ENCODE results near the gene CS. TPM values are rescaled to one million over a fixed set of nuclear protein-coding genes. Genes with fewer than 3 reads are reported as not detected.
A peak's percentile ranks its signal among the peaks of the same experiment; 100 is the strongest.
"Not testable (repeated sequence)": the region's sequence is repeated elsewhere in the genome, so short reads cannot be mapped to it uniquely, and the experiment has no call there.

The CS gene
- polyA plus RNA-seq, 1 of the 3 experiments (the other 2 are of a cell fraction): 121 TPM

GRCh38 chr12:56266693-56267442 is 33.3 kb downstream of the CS start, which contains the start of gene COQ10A (continued):
- TF ChIP-seq REST (IDR thresholded peaks at IDR 0.05; ENCODE audit: low read depth, low read length) (no peak), CTCF (IDR thresholded peaks at IDR 0.05) (peak; percentile 62)

DNA sequence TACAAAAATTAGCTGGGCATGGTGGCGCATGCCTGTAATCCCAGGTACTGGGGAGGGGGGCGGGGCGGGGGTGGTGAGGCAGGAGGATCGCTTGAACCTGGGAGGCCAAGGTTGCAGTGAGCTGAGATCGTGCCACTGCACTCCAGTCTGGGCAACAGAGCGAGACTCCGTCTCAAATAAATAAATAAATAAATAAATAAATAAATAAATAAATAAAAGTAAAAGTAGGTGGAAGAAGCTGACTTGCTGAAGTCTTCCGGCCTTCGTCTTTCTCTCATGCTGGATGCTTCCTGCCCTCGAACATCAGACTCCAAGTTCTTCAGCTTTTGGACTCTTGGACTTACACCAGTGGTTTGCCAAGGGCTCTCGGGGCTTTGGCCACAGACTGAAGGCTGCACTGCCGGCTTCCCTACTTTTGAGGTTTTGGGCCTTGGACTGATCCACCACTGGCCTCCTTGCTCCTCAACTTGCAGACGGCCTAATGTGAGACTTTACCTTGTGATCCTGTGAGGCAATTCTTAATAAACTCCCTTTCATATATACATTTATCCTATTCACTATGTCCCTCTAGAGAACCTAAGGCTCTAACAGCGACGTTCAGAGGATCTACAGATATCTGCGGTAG is 34.0 kb downstream of the CS start:
- 67% methylated on average over 16 of the region's 16 CpGs for WGBS (ENCODE audit: low lambda C conversion rate)
- ChIA-PET CTCF (interaction anchor here (0.6 to 5.2 kb wide), 14 partner anchors 9 to 1318 kb away, joined by 3 to 49 read pairs (median 4); partner anchors contain the start of genes ANKRD52, PA2G4, RNF41 and SMARCC2), POLR2A (interaction anchor here (0.6 to 1.8 kb wide), 10 partner anchors 8 to 198 kb away, joined by 3 to 12 read pairs (median 4); partner anchors contain the start of genes ANKRD52, CNPY2, CS and RNF41)
- Histone ChIP-seq H2AFZ (ENCODE audit: low read depth) (peak overlapping the region; percentile 96), H3K4me3 (ENCODE audit: low read depth in 2 of 2, low read length in 1 of 2) (peak overlapping the region; percentile 69 to 74), H3F3A (replicated peaks; ENCODE audit: insufficient read depth) (peaks cover 44% of the 10 kb centered on the region), H3K4me2 (peak overlapping the region; percentile 86), H3K36me3 (replicated peaks in 1 of 2; ENCODE audit: control insufficient read depth in 1 of 2, insufficient read depth in 2 of 2, low read length in 1 of 2) (peaks cover 16 to 21% of the 10 kb centered on the region in 2 experiments), H3K9ac (peak overlapping the region; percentile 85), H3K27ac (ENCODE audit: low read depth in 2 of 2, low read length in 1 of 2) (peak overlapping the region; percentile 88 to 92)
- not testable (repeated sequence) for H3K27me3 ChIP-seq (ENCODE audit: insufficient read depth); H3K9me2 ChIP-seq; H4K20me1 ChIP-seq (ENCODE audit: insufficient read depth); H3K9me3 ChIP-seq; H3K4me1 ChIP-seq (ENCODE audit: control insufficient read depth in 1 of 2, insufficient read depth in 2 of 2, low read depth in 1 of 2, low read length in 1 of 2); H3K79me2 ChIP-seq (ENCODE audit: insufficient read depth); DNase-seq

DNA sequence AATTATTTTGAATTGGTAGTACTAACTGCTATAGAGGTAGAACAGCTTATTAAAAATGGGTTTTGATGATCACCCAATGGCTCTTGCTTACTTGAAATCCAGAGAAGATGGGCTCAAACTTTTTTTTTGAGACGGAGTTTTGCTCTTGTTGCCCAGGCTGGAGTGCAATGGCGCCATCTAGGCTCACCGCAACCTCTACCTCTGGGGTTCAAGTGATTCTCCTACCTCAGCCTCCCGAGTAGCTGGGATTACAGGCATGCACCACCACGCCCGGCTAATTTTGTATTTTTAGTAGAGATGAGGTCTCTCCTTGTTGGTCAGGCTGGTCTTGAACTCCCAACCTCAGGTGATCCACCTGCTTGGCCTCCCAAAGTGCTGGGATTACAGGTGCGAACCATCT is 37.2 kb downstream of the CS start:
- H3K9me2 ChIP-seq; H3K79me2 ChIP-seq (ENCODE audit: insufficient read depth); H3K36me3 ChIP-seq (replicated peaks in 1 of 2; ENCODE audit: control insufficient read depth in 1 of 2, insufficient read depth in 2 of 2, low read length in 1 of 2); H3K4me3 ChIP-seq (ENCODE audit: low read depth in 2 of 2, low read length in 1 of 2); H3K27ac ChIP-seq (ENCODE audit: low read depth in 2 of 2, low read length in 1 of 2); H3K4me2 ChIP-seq; H2AFZ ChIP-seq (ENCODE audit: low read depth); H4K20me1 ChIP-seq (ENCODE audit: insufficient read depth); H3K9ac ChIP-seq; H3K9me3 ChIP-seq; H3K27me3 ChIP-seq (ENCODE audit: insufficient read depth); DNase-seq: not testable (repeated sequence)
- WGBS (ENCODE audit: low lambda C conversion rate): 95% methylated on average over 7 of the region's 7 CpGs
- POLR2A ChIA-PET: interaction anchor here (0.6 kb wide), 1 partner anchor 163 kb away, joined by 3 read pairs; no protein-coding TSS in a partner anchor
- Histone ChIP-seq H3K4me1 (ENCODE audit: control insufficient read depth in 1 of 2, insufficient read depth in 2 of 2, low read depth in 1 of 2, low read length in 1 of 2) (peaks cover 4 to 14% of the 10 kb centered on the region in 2 experiments; a peak in 1 of 4 replicates), H3F3A (replicated peaks; ENCODE audit: insufficient read depth) (peaks cover 35% of the 10 kb centered on the region)
- TF ChIP-seq CTCF (IDR thresholded peaks at IDR 0.05): peak; percentile 29
- CTCF ChIA-PET: interaction anchor here (1.0 to 2.1 kb wide), 4 partner anchors 11 to 74 kb away, joined by 3 to 6 read pairs (median 4); partner anchors contain the start of gene SMARCC2

Data from SK-N-SH (cell line).